NCI-H1436 treated with DMSO at 0.1 percent for 48 hours (cell line): ENCODE results near the gene TUBGCP4.

Experiments used
- DNase-seq: peaks from one replicate; lab custom pipeline; 2025; lab: John Stamatoyannopoulos, UW

The TUBGCP4 gene

GRCh38 chr15:43404130-43404529 lies 33.2 kb downstream of the TUBGCP4 start:
- DNase-seq, result no peak

- no peak for DNase-seq
Measured at GRCh38 chr15:43406189-43406588, 35.3 kb downstream of the TUBGCP4 start.

GRCh38 chr15:43406808-43407207 lies 35.9 kb downstream of the TUBGCP4 start:
- no peak for DNase-seq

GRCh38 chr15:43408789-43409188 lies 37.9 kb downstream of the TUBGCP4 start:
- DNase-seq, result no peak

- DNase-seq, result no peak
Measured at GRCh38 chr15:43410572-43411214, 39.8 kb downstream of the TUBGCP4 start.

GRCh38 chr15:43412096-43412495 lies 41.2 kb downstream of the TUBGCP4 start:
- DNase-seq, result no peak

- no peak for DNase-seq
Measured at GRCh38 chr15:43414196-43414595, 43.3 kb downstream of the TUBGCP4 start.

GRCh38 chr15:43420435-43420834 lies 49.5 kb downstream of the TUBGCP4 start:
- no peak for DNase-seq

- no peak for DNase-seq
Measured at GRCh38 chr15:43420876-43421275, 50.0 kb downstream of the TUBGCP4 start.

GRCh38 chr15:43423793-43424192 lies 52.9 kb downstream of the TUBGCP4 start:
- DNase-seq, result no peak

GRCh38 chr15:43429687-43430086 lies 58.8 kb downstream of the TUBGCP4 start:
- no peak for DNase-seq

- no peak for DNase-seq
Measured at GRCh38 chr15:43433165-43433564, 62.3 kb downstream of the TUBGCP4 start.

- DNase-seq, result no peak
Measured at GRCh38 chr15:43433661-43434303, 62.9 kb downstream of the TUBGCP4 start.

GRCh38 chr15:43434446-43434845 lies 63.5 kb downstream of the TUBGCP4 start:
- no peak for DNase-seq

- DNase-seq, result no peak
Measured at GRCh38 chr15:43436395-43436794, 65.5 kb downstream of the TUBGCP4 start.

- DNase-seq, result no peak
Measured at GRCh38 chr15:43439268-43439667, 68.4 kb downstream of the TUBGCP4 start.

GRCh38 chr15:43440721-43441281 lies 69.9 kb downstream of the TUBGCP4 start:
- peak; percentile 61 for DNase-seq

GRCh38 chr15:43441316-43441715 lies 70.4 kb downstream of the TUBGCP4 start:
- no peak for DNase-seq

GRCh38 chr15:43446344-43446743 lies 75.4 kb downstream of the TUBGCP4 start:
- no peak for DNase-seq

GRCh38 chr15:43449981-43450380 lies 79.1 kb downstream of the TUBGCP4 start:
- no peak for DNase-seq
